Natural killer cell (primary cell): ENCODE measurements around the gene GDAP1L1. TPM values are rescaled to one million over a fixed set of nuclear protein-coding genes. Genes with fewer than 3 reads are reported as not detected.

Experiments used
- ATAC-seq, 3 donors: fragments of 150-1000 bp in 2 of 3; fragments of 200-7000 bp in 1 of 3; cut with Tn5 transposase; 1 replicate in 1 of 3; 2 replicates in 2 of 3; pipeline ENCODE4 v1.10.0; 2021; ENCODE audit warnings: mild to moderate bottlenecking in 2 of 3, moderate library complexity in 2 of 3
- DNase-seq, 2 donors: peaks; one replicate each; pipeline versions ENCODE4 v3.0.0 to v3.0.0-alpha.2; 2013 to 2021; ENCODE audit warnings: mixed read lengths in 1 of 2
- H3K27ac ChIP-seq: one replicate; pipeline ENCODE4 v1.5.1; 2013; ENCODE audit warnings: mild to moderate bottlenecking, low read length
- H3K27me3 ChIP-seq: one replicate; pipeline ENCODE4 v1.6.1; 2013; ENCODE audit warnings: low read length; ENCODE audit not compliant: control insufficient read depth, insufficient read depth
- H3K36me3 ChIP-seq: one replicate; pipeline ENCODE4 v1.6.1; 2013; ENCODE audit warnings: low read length; ENCODE audit not compliant: control insufficient read depth, insufficient read depth
- H3K4me1 ChIP-seq: one replicate; pipeline ENCODE4 v1.6.1; 2013; ENCODE audit warnings: low read length; ENCODE audit not compliant: control insufficient read depth, insufficient read depth
- H3K4me3 ChIP-seq: one replicate; pipeline ENCODE4 v1.5.1; 2013; ENCODE audit warnings: low read length
- H3K9me3 ChIP-seq: one replicate; pipeline ENCODE4 v1.6.1; 2013; ENCODE audit warnings: low read length; ENCODE audit not compliant: control insufficient read depth, insufficient read depth
- H3K27ac Mint-ChIP-seq, 2 donors: one replicate each; pipeline ENCODE4 v1.8.0; 2022; ENCODE audit warnings: mild to moderate bottlenecking in 2 of 2, mixed read lengths in 2 of 2, moderate library complexity in 1 of 2
- H3K27me3 Mint-ChIP-seq, 2 donors: one replicate each; pipeline ENCODE4 v1.8.0; 2022; ENCODE audit warnings: low read depth in 2 of 2, mixed read lengths in 2 of 2
- H3K36me3 Mint-ChIP-seq: one replicate; pipeline ENCODE4 v1.8.0; 2022; ENCODE audit warnings: mixed read lengths
- H3K4me1 Mint-ChIP-seq, 2 donors: one replicate each; pipeline ENCODE4 v1.8.0; 2022; ENCODE audit warnings: mixed read lengths in 2 of 2
- H3K4me3 Mint-ChIP-seq: one replicate; pipeline ENCODE4 v1.8.0; 2022; ENCODE audit warnings: mild to moderate bottlenecking, moderate library complexity, mixed read lengths
- H3K9me3 Mint-ChIP-seq, 2 donors: one replicate each; pipeline ENCODE4 v1.8.0; 2022; ENCODE audit warnings: mixed read lengths in 2 of 2
- WGBS: methylation state at CpG from one replicate; pipeline ENCODE4 v1.1.7; 2013; ENCODE audit warnings: missing lambda C conversion rate; ENCODE audit not compliant: insufficient coverage; 5-methylcytosine and 5-hydroxymethylcytosine counted together
- intact Hi-C: fragments of 100-400 bp; cut with micrococcal nuclease; formaldehyde crosslinking; loops from one replicate; pipeline ENCODE4 v1.14.2; 2022
- total RNA-seq, 4 donors: library from RNA; stranded (reverse); fragments of 120-200 nt in 1 of 4; gene quantifications; one replicate each; pipeline versions ENCODE4 v1.2.3 to v1.2.4, GENCODE V29; 2013 to 2022
- TF ChIP-seq, protein P1 (sequence below): fragments of 200-600 bp; IDR thresholded peaks from one replicate; pipeline ENCODE4 v1.8.0; 2022; ENCODE audit warnings: antibody characterized with exemption

The GDAP1L1 gene
- total RNA-seq, 3 donors from 2014 or later (not counting 1 experiment from before 2014, with no cell fraction given), result not detected

DNA sequence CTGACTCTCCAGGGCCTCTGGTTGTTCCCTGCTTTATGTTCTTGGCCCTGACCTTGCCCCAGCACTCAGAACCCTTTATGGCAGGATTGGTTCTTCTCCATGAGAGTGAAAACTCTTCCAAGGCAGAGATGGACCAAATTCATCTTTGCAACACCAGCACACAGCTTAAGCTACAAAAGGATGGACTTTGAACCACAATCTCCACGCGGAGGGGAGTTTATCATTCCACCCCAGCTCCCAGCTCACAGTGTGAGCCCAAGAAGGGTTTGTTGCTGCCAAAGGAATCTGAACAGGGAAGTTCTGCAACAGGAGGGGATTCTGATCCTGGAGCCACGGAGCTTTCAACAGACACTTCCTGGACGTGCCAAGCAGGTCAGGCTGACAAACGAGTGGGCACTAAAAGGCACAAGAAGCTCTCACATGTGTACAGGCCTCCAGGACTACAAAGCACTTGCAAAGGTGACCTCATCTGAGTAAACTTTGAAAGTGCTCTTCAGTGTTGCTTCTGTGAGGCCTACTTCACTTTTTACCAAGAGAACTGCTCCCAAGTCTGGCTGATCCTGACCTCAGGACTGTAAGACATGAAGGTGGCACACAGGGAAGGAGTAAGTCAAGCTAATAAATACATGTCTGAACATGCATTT, 55.0 kb downstream of the GDAP1L1 start:
- Histone ChIP-seq H3K9me3 (no peaks in the 10 kb centered on the region), H3K4me3 (no peak overlapping the region), H3K36me3 (peaks cover 3% of the 10 kb centered on the region), H3K27me3 (no peaks in the 10 kb centered on the region), H3K4me1 (no peaks in the 10 kb centered on the region), H3K27ac (no peak overlapping the region)
- no peaks in the 10 kb centered on the region for H3K36me3 Mint-ChIP-seq
- no peak overlapping the region for H3K27ac Mint-ChIP-seq
- TF ChIP-seq, protein P1, sequence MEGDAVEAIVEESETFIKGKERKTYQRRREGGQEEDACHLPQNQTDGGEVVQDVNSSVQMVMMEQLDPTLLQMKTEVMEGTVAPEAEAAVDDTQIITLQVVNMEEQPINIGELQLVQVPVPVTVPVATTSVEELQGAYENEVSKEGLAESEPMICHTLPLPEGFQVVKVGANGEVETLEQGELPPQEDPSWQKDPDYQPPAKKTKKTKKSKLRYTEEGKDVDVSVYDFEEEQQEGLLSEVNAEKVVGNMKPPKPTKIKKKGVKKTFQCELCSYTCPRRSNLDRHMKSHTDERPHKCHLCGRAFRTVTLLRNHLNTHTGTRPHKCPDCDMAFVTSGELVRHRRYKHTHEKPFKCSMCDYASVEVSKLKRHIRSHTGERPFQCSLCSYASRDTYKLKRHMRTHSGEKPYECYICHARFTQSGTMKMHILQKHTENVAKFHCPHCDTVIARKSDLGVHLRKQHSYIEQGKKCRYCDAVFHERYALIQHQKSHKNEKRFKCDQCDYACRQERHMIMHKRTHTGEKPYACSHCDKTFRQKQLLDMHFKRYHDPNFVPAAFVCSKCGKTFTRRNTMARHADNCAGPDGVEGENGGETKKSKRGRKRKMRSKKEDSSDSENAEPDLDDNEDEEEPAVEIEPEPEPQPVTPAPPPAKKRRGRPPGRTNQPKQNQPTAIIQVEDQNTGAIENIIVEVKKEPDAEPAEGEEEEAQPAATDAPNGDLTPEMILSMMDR, result no peak
- DNase-seq, result no peak
- H3K4me1 Mint-ChIP-seq, result peaks cover 4 to 11% of the 10 kb centered on the region in 2 donors
- H3K27me3 Mint-ChIP-seq, result no peaks in the 10 kb centered on the region
- intact Hi-C loops, result no loop called here
- 88% methylated on average over 5 of the region's 5 CpGs for WGBS
- ATAC-seq, result no peak
- H3K4me3 Mint-ChIP-seq, result no peak overlapping the region
- H3K9me3 Mint-ChIP-seq, result no peaks in the 10 kb centered on the region

DNA sequence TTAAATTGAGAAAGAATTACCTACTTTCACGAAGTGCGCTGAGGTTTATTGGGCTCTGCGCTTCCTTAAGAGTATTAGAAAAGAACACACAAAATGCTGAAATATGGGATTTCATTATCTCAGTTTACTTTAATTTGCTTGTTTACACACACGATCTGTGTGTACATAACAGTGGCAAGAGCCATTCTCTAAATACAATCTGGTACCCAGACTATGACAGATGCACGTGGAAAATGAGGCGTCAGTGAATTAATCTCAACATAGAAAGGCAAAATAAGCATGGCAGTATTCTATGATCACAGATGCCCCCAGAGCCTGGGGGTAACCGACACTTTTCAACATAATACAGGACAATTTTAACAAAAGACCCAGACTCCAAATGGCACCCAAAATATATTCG, 55.6 kb downstream of the GDAP1L1 start:
- no peak for DNase-seq
- WGBS, result 94% methylated on average over 8 of the region's 8 CpGs
- Mint-ChIP-seq H3K4me1 (peaks cover 4 to 11% of the 10 kb centered on the region in 2 donors), H3K9me3 (no peaks in the 10 kb centered on the region), H3K27me3 (no peaks in the 10 kb centered on the region), H3K36me3 (no peaks in the 10 kb centered on the region), H3K27ac (no peak overlapping the region), H3K4me3 (no peak overlapping the region)
- intact Hi-C loops, result no loop called here
- Histone ChIP-seq H3K4me3 (no peak overlapping the region), H3K27me3 (no peaks in the 10 kb centered on the region), H3K9me3 (no peaks in the 10 kb centered on the region), H3K4me1 (no peaks in the 10 kb centered on the region), H3K36me3 (peaks cover 3% of the 10 kb centered on the region), H3K27ac (no peak overlapping the region)
- ATAC-seq, result no peak
- TF ChIP-seq, protein P1, result no peak

DNA sequence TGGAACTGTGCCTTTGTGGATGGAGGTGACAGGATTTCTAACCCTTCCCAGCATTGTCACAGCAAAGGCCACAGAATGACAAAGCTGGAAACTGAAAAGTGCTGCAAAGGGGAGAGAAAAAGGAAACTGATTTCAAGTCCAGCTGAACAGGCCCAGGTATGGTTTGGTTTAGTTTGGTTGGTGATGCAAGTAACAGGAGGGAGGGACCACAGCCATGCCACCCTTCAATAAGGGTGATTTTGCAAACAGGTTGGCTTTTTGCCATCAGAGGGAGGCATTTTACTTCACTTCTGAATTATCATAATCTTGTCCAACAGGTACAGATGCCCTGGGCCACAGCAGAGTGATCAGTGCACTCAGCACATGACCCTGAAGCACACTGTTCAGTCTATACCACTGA, 57.3 kb downstream of the GDAP1L1 start:
- H3K9me3 ChIP-seq, result no peaks in the 10 kb centered on the region
- Mint-ChIP-seq H3K27ac (no peak overlapping the region), H3K4me3 (no peak overlapping the region), H3K9me3 (no peaks in the 10 kb centered on the region), H3K27me3 (no peaks in the 10 kb centered on the region), H3K36me3 (no peaks in the 10 kb centered on the region), H3K4me1 (peaks cover 5 to 7% of the 10 kb centered on the region in 2 donors)
- TF ChIP-seq, protein P1, result no peak
- H3K4me3 ChIP-seq, result no peak overlapping the region
- intact Hi-C loops, result no loop called here
- H3K27me3 ChIP-seq, result no peaks in the 10 kb centered on the region
- no peak for ATAC-seq
- no peaks in the 10 kb centered on the region for H3K4me1 ChIP-seq
- H3K27ac ChIP-seq, result no peak overlapping the region
- peaks cover 3% of the 10 kb centered on the region for H3K36me3 ChIP-seq
- no peak for DNase-seq

DNA sequence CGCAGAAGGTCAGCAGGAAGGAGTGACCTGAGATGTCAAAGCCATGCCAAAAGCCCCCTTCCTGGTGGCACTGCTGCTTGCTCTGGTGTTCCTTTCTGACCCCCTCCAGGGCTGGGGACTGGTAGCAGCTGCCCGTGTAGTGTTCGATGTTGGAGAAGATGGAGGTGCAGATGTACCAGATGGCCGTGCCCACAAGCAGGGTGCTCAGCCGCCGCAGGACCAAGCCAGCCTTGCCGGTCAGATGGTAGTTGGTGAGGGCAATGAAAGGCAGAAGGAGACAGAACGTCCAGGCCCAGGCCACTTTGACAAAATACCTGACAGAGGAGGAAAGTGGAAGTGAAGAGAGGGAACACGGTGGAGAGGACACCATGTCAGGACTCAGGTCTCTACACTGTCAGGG, 59.8 kb downstream of the GDAP1L1 start:
- Mint-ChIP-seq H3K27ac (no peak overlapping the region), H3K27me3 (no peaks in the 10 kb centered on the region), H3K4me1 (peaks cover 24 to 28% of the 10 kb centered on the region in 2 donors), H3K4me3 (no peak overlapping the region), H3K36me3 (no peaks in the 10 kb centered on the region), H3K9me3 (no peaks in the 10 kb centered on the region)
- Histone ChIP-seq H3K27me3 (no peaks in the 10 kb centered on the region), H3K9me3 (no peaks in the 10 kb centered on the region), H3K4me1 (peaks cover 18% of the 10 kb centered on the region), H3K36me3 (peaks cover 3% of the 10 kb centered on the region), H3K27ac (no peak overlapping the region), H3K4me3 (no peak overlapping the region)
- TF ChIP-seq, protein P1, result no peak
- DNase-seq, result no peak
- WGBS, result 94% methylated on average over 9 of the region's 9 CpGs
- ATAC-seq, result no peak
- intact Hi-C loops, result no loop called here
